ENCODE measurements around the gene BEGAIN.

BEGAIN gene

GRCh38 chr14:100558966-100559365 lies 28.3 kb downstream of the BEGAIN start:
- TF ChIP-seq CTCF (IDR thresholded peaks at IDR 0.05; ENCODE audit: low read depth, low read length, missing control alignments): no peak
- H3K4me3 ChIP-seq (ENCODE audit: low read depth, low read length): no peak overlapping the region
- DNase-seq (ENCODE audit: low read depth): no peak
- in situ Hi-C loops (cut with HindIII; ENCODE audit: low sequenced_read_pairs): no loop called here

- no peak for DNase-seq (ENCODE audit: low read depth)
- H3K4me3 ChIP-seq (ENCODE audit: low read depth, low read length): no peak overlapping the region
- in situ Hi-C loops (cut with HindIII; ENCODE audit: low sequenced_read_pairs): no loop called here
- TF ChIP-seq CTCF (IDR thresholded peaks at IDR 0.05; ENCODE audit: low read depth, low read length, missing control alignments): no peak
Measured at GRCh38 chr14:100558226-100558625, 29.0 kb downstream of the BEGAIN start.

- in situ Hi-C loops (cut with HindIII; ENCODE audit: low sequenced_read_pairs): no loop called here
- H3K4me3 ChIP-seq (ENCODE audit: low read depth, low read length): no peak overlapping the region
- no peak for TF ChIP-seq CTCF (IDR thresholded peaks at IDR 0.05; ENCODE audit: low read depth, low read length, missing control alignments)
- no peak for DNase-seq (ENCODE audit: low read depth)
Measured at GRCh38 chr14:100557658-100558057, 29.6 kb downstream of the BEGAIN start.

GRCh38 chr14:100556936-100557505 lies 30.2 kb downstream of the BEGAIN start:
- in situ Hi-C loops (cut with HindIII; ENCODE audit: low sequenced_read_pairs): no loop called here
- no peak for DNase-seq (ENCODE audit: low read depth)
- H3K4me3 ChIP-seq (ENCODE audit: low read depth, low read length): no peak overlapping the region
- no peak for TF ChIP-seq CTCF (IDR thresholded peaks at IDR 0.05; ENCODE audit: low read depth, low read length, missing control alignments)

GRCh38 chr14:100556140-100556475 lies 31.1 kb downstream of the BEGAIN start:
- in situ Hi-C loops (cut with HindIII; ENCODE audit: low sequenced_read_pairs): no loop called here
- TF ChIP-seq CTCF (IDR thresholded peaks at IDR 0.05; ENCODE audit: low read depth, low read length, missing control alignments): no peak
- DNase-seq (ENCODE audit: low read depth): no peak
- no peak overlapping the region for H3K4me3 ChIP-seq (ENCODE audit: low read depth, low read length)

- no peak for TF ChIP-seq CTCF (IDR thresholded peaks at IDR 0.05; ENCODE audit: low read depth, low read length, missing control alignments)
- DNase-seq (ENCODE audit: low read depth): no peak
- in situ Hi-C loops (cut with HindIII; ENCODE audit: low sequenced_read_pairs): no loop called here
- H3K4me3 ChIP-seq (ENCODE audit: low read depth, low read length): no peak overlapping the region
Measured at GRCh38 chr14:100555436-100556139, 31.6 kb downstream of the BEGAIN start.

All from astrocyte of the cerebellum (primary cell).